GDM1 (cell line): ENCODE results near the gene FOXN3.
A peak's percentile ranks its signal among the peaks of the same experiment; 100 is the strongest.

Experiments used
- DNase-seq: peaks from one replicate; lab custom pipeline; 2025; lab: John Stamatoyannopoulos, UW

Gene FOXN3

DNA sequence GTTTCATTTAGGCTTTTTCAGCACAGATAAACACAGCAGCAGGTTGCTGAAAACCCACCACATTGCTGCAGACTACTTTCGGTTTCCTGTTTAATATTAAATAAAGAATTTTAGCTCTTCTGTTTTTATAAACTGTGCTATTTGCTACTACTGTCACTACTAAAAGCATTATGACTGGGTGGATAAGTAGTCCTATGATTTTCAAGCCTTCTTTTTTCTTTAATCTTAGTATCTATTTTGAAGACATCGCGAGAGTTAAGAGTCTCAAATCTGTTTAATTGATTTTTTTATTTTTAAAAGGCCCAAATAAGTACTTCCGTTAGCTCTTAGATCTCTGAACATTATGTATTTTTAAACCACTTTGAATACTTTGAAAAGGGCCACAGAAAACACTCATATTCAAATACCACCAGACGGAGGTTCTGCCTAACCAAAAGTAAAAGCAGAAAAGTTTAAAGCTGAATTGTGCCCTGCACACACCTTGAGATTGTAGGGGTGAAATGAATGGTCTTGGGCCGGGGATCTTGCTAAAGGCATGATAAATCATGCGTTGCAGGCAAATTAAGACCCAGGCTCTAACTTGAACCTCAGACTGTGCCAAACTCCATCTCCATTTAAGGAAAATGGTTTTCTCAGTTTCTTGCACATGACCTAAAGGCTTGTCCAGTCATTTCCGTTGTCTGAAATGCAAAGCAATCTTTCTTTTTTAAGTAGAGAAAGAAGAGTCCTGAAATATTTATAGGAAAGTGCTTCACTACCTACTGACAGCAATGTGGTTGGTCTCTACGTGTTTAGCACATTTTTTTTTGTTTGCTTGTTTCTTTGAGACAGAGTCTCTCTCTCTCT is 13.6 kb upstream of the FOXN3 start:
- no peak for DNase-seq

DNA sequence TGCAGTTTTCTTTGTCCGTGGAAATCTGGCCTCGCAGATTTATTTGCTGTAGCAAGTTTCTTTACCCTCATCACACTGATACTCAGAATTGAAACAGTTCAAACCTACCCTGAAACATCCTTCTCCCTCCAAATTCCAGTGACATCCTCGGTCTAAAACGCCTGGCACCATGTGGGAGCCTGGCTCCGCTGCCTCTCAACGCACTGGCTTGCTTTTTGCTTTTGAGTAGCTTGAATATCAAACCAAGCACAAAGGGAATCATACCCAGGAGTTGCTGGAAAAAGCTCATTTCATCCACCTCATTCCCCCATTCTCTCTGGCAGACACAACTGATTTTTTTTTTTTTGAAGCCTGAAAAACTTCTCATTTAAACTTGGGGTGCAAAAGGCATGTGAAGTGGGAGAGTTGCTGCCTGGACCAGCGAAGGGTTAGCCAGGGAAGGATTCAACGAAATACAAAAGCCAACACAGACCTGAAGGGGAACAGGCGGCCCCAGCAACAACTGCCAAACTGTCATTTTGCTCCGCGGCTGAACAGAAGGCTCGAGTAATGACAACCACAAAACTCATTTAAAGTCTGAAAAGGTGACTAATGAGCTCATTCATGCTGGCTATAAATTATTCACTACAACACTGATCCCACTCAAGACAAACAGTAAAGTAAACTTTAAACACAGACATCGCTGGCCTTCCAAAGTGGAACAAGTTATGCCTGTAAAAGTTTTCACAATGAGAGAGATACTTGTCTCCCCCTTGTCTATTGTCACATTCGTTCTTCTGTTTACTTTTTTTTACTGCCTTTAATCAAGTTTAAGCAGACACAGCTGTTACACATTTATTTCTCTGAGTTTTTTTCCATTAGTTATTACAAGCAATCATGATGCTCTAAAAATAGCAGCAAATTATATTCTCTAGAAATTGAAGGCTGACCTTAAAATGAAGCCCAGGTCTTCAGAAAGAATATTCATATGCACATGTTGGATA is 12.5 kb upstream of the FOXN3 start:
- DNase-seq, result peak; percentile 34

DNA sequence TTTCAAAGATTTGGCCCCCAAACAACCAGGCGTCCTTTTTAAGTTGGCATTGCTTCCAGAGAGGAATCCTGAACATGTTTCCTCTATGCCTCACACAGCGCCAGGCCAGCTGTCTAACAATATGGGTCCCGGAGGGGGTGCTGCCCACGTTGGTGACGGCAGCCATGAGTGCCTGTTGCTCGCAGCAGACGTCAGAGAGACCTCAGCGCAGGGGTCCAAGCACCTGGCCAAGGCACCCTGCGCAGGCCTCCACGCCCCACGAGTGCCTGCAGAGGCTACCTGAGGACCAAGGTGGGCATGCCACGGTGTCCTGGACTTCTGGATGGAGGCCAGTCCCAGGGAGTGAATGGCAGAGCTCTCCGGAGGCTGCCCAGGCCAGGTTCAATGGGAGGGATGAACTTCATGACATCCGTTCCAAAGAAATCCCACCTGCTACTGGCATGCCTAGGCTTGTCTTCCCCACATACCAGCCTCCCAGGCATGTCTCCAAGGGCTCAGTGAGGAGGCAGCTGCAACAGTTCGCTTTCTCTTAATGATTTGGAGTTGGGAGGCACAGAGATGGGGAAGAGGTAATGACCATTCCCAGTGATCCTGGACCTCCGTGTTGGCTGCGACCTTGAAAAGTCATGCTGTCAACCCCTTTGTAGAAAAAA is 11.6 kb upstream of the FOXN3 start:
- no peak for DNase-seq

DNA sequence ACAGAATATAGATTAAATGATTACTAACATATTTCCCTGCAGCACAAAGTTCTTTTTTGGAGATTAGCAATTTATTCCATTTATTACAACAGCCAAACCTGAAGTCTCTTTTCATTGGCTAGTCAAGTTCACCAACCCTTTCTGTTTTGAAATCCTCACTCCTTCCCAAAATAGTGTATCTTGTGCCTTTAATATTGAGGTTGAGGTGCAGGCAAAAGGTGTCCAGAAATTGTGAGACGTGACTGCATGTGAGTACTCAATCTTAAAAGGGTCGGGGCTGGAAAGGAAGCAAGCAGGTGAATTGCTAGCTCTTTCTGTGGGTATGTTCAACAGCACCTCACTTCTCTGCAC is 11.1 kb upstream of the FOXN3 start:
- DNase-seq, result no peak

DNA sequence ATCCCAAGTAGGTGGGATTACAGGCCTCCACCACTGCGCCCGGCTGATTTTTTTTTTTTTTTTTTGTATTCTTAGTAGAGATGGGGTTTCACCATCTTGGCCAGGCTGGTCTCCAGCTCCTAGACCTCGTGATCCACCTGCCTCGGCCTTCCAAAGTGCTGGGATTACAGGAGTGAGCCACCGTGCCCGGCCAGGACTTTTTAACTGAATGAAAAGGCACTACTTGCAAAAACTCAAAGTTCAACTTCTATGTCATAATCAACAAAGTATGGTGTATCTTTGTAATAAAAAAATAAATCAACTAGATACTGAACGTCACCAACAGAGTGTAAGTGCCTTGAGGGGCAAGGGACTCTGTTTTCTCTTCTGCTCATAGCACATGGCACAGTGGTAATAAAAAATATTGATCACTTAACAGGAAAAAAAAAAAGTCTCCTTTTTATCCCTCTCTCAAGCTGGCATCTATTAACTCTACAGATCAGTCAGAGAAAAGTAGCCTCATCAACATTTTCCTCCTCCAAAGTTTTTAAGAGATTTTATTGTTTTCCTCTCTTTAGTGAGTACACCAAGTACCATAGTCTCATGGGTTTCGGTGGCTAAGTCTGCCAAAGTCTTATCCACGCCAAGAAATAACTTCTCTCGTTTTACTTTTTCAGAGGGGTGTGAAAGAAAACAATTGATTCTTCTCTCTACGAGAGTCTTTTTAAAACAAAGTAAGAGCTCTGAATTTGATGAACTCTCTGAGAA is 10.6 kb upstream of the FOXN3 start:
- DNase-seq, result no peak

DNA sequence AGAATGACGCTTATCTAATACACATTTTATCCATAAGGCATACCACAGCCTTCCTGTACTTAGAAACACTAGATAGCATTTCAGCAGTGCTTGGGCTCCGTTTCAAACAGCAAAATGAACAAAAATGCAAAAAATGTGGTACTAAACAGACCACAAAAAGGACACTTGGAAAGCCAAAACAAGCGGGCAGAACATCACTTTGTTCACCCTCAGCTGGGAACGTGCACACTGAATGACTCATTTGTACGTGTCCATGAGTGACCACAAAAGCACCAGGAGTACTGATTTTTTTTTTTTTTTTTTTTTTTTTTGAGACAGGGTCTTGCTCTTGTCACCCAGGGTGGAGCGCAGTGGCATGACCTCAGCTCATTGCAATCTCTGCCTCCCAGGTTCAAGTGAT is 8.9 kb upstream of the FOXN3 start:
- no peak for DNase-seq

DNA sequence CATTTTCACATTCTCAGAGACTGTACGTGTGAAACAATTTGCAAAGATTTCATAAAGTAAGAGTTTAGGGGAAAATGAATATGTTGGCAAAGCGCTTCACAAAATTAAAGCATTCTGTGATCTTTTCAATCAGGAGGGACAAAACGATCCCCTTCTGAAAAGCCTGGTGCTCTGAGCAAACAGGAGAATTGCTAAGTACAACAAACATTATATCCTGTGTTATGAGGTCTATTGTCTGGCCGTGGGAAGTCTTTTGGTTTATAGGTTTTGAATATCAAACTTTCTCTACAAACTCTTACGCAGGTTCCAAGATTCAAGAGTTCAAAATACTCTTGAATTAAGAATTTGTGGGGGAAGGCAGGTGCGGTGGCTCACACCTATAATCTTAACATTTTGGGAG is 7.2 kb upstream of the FOXN3 start:
- no peak for DNase-seq

DNA sequence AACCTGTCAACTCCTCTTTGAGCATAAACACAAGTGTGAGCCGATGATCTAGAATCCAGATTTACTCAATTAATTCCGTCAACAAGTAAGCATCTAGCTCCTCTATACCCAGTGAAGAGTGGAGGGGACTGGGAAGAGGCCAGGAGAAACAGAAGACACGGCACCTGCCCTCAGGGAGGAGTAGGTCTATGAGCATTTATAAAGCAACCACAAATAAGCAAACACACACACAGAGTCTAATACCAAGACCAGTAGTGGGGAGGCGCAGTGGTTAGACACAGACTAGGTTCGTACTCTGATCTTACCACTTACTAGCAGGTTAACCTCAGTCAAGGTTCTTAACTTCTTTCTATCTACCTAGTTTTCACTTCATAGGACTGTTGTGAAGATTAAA is 5.9 kb upstream of the FOXN3 start:
- DNase-seq, result no peak

DNA sequence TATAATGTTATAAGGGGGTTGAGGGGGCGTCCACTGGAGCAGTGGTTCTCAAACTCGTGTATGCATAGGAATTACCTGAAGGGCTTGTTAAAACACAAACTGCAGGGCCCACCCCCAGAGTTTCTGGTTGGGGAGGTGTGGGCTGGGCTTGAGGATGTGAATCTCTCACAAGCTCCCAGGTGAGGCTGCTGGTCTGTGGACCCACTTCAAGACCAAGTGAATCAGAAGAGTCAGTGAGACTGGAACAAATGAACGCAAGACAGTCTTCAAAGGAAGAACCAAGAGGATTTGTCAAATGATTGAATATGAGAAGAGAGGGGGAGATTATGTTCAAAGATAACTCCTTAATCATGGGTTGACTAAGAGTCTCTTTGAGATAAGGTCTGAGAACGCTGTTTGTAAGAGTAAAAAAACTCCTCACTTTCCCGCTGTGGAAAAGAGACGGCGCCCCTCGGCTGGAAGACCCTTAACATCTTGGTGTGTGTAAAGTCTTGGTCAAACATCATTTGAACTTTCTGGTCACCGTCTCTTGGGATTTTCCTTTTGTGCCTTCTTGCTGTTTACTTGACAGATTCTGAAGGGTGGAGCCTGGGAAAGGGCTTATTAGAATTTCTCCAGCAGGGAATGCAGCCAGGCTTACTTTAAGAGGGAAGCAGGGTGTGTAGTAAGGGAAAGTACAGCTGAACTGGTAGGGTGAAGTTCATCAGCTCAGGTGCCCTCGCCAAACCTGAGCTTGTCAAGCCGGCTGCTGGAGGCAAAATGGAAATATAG is 5.3 kb upstream of the FOXN3 start:
- no peak for DNase-seq

DNA sequence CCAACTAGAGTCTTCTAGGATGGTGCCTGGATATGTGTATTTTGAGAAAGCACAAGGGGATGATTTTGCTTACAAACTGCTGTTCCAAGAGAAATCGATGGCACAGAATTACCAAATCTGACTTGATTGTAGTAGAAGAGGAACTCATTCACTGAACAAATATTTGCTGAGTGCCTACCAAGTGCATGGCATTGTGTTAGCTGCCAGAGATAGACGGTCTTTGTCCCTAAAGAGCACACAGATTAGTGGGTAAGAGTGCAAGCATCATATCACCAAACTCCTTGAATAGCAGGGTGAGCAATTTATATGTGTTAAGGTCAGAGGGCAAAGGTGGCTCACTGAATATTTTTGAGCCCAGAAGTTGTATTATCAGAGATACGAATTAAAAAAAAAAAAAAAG is 3.5 kb upstream of the FOXN3 start:
- DNase-seq, result no peak

DNA sequence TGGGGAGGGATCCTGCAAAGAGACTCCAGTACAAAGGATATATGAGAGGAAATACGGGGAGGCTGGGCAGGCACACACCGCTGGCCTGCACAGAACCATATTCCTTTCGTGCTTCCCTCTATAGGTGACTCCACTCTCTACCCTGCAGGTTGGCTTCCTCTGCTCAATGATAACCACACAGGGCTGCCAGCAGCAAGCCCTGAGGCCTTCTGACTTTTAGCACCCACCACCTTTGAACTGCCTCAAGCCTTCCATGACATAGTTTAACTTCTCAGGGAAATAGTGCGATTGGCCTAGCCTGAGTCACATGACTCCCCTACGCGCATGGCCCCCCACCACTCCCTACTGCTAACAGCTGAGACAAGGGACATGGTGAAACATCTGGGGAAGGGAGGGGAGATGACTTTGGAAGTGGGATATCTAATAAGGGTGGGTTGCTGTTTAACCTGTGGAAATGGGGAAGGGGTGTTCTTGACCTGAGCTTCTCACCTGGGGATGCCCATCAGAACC is 3.0 kb upstream of the FOXN3 start:
- DNase-seq, result no peak

DNA sequence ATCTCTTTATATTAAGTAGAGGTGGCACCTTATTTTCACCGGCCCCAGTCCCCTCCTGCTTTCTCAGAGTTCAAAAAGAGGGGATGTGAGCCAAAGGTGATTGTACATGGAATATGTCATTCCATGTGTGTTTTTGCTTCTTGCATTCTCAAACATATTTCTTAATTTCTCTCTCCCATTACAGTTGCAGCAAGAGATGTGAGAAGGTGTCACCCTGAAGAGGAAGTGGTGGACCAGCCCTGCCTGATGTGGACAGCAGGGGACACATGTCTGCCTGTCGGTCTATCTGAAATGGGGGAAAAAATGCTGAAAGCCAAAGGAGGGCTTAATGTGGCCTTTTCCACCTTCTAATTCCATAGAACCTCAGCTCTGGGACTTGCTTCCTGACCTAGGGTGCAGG is 1.9 kb upstream of the FOXN3 start:
- no peak for DNase-seq

DNA sequence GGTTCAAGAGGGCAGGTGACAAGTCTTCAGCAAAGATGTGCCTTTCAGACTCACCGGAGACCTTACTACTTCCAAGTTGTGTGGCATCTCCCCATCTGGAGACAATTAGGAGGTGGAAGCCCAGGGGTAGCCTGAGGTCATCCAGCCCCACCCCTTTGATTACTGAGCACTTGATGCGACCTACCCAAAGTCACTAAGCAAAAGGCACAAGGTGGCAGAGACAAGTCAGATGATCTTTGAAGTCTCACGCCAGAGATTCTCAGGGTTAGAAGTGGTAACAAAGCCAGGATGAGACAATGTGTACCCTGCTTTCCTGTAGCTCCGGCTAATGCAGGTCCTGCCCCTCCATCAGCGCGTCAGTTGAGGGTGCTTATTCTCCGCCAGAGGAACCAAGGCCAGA is 1.4 kb upstream of the FOXN3 start:
- DNase-seq, result no peak

DNA sequence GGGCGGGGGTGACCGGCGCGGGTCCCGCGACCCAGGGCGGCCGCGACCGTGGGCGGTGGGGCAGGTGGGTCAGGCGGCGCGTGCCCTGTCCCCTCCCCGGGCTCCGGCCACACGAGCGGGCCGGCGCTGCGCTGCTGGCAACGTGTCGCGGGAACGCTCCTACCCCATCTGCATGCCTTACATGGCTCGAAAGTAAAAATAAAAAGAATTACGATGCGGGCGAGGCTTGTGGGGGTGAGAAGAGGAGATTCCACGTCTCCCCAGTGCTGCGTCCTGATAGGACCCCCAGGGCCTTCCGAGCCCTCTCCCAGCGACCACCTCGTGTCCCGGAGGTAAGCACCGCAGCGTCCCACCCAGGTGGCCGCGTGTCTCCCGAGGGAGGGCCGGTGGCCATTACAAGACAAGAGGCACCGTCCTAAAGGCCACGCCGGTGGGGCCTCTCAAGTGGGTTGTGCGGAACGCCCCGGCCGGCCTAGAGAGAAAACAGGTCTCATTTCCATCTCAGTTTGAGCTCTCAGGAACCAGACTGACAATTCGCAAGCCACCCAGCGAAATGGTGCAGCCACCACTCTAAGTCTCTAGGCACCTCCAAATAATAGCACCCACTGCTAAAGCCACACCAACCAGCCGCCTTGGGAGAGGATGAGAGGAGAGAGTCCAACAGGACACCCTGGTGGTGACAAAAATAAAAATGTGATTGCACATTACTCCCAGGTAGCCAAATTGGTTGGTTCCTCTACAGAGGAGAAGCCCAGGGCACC is 612 bp upstream of the FOXN3 start:
- DNase-seq, result peak; percentile 44

DNA sequence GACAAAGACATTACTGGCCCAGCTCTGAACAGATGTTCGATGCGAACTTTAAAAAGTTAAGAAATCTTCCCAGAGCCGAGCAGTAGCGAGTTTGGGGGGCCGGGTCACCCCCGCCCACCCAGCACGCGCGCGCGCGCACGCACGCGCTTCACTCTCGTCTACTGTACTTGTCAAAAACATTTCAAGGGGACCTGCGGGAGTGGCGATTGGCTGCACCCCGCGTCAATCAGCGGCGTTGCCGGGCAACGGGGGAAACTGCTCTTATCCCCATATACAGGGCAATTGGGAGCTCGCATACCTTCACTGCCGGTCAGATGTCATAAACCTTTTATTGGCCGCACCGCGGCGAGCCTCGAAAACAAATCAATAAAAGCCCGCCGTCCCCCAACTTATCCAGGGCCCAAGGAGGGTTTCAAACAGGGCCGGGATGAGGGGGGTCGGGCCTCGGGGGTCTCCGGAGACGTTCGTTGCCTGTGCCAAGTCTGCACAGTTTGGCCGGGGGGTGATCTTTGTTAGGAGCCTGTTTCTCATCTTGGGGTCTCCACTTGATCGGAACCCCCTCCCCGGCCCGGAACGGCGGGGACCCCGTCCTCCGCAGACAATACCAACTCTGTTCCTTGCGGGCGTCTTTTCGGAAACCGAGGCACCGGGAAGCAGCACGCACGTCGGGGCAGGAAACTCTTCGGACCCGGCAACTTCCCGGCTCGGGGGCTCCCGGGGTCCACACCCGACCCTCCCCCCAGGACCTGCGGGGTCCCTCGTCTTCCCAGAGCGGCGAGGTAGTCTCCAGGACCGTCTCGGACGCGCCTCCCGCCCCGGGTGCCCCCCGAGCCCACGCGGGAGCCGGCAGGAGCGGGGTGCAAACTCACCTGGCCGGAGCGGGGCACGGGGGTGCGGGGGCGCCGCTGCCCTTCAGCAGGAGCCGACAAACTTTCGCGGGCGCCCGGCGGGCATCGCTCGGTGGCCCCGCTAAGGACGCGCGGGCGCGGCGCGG is 734 bp downstream of the FOXN3 start:
- peak; percentile 91 for DNase-seq

DNA sequence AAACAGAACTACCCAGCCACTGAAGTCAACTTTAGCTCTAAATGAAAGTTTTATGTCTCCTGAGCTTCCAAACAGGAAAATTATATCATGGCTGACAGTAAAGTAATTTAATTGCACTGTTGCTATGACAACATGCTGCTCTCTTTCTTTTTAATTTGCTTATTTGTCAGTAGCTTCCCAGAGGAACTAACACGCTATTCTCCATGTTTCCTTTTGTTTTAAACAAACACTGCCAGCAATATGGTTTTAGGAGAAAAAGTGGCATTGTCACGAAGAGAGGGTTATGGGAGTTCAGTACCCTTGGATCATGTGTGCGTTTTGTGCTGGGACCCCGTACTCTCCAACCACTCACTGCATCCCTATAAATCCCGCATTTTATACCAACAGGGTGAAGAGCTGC is 1.9 kb downstream of the FOXN3 start:
- no peak for DNase-seq

DNA sequence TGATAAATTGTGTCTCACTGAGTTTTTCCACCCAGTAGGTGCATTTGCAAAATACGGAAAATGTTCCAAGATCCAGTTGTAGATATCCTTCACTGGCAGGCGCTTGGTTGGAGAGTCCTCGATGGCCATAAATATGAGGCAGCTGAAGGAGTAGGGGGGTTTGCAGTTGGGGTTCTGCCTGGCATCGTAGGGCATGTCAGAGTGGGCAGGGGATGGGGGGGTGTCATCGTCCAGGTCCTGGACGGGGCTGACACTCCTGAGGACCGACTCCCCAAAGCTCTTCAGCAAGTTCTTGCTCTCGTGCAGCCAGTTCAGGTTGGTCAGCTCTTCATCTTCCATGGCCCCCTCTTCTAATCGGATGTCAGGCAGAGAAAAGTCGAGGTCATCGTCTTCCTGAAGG is 5.1 kb downstream of the FOXN3 start:
- DNase-seq, result no peak

DNA sequence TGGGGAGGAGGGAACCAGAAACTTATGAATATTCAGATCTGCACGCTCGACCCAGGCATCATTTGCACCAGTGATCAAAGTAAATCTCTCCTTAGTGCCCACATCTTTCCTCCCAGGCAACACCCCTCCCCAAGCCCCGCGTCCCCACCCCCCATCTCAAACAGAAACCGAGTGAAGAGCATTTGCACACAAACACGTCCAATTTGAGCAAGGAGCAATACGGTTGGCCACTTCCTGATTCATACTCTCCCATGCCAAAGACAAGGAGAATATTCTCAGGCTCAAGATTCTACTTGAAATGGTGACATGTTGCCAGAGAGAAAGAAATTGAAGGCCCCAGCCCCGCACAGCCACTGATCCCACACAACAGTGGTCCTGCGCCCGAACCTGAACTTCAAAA is 7.1 kb downstream of the FOXN3 start:
- no peak for DNase-seq
